ENCODE data around the gene TPRN.

- TF ChIP-seq CTCF (conservative IDR thresholded peaks at IDR 0.05; ENCODE audit: low read length) (no peak), EZH2phosphoT487 (IDR thresholded peaks at IDR 0.05; ENCODE audit: borderline replicate concordance) (no peak)
Measured at GRCh38 chr9:137171149-137171900, 29.2 kb downstream of the TPRN start.

Measured in Loucy (cell line).